Neutrophil (primary cell): Measurements from ENCODE around the gene C2CD4C.

Experiments used
- H3K27ac ChIP-seq: fragments of 200-600 bp; sonication (generic); 2 replicates; pipeline ENCODE4 v1.5.1; 2016; ENCODE audit warnings: mild to moderate bottlenecking, moderate library complexity
- H3K27me3 ChIP-seq: fragments of 200-600 bp; sonication (generic); 2 replicates; pipeline ENCODE4 v1.6.0; 2016; ENCODE audit warnings: mild to moderate bottlenecking
- H3K36me3 ChIP-seq: fragments of 200-600 bp; sonication (generic); 2 replicates; pipeline ENCODE4 v1.5.1; 2017
- H3K4me1 ChIP-seq, 2 experiments: fragments of 200-600 bp in 1 of 2; sonication (generic) in 1 of 2; 1 replicate in 1 of 2; 2 replicates in 1 of 2; pipeline versions ENCODE4 v1.5.1 to v1.6.1; 2013 to 2016; ENCODE audit warnings: low read depth in 1 of 2, low read length in 1 of 2, mild to moderate bottlenecking in 1 of 2, moderate library complexity in 1 of 2; ENCODE audit not compliant: control insufficient read depth in 1 of 2, insufficient read depth in 1 of 2
- H3K4me3 ChIP-seq, 2 experiments: fragments of 200-600 bp in 1 of 2; sonication (generic) in 1 of 2; 1 replicate in 1 of 2; 2 replicates in 1 of 2; pipeline ENCODE4 v1.5.1; 2013 to 2016; ENCODE audit warnings: low read depth in 1 of 2, low read length in 1 of 2, mild to moderate bottlenecking in 1 of 2, moderate library complexity in 1 of 2
- H3K9me3 ChIP-seq: fragments of 200-600 bp; sonication (generic); 2 replicates; pipeline ENCODE4 v1.5.1; 2016
- CTCF ChIP-seq: fragments of 200-600 bp; sonication (generic); IDR thresholded peaks from 2 replicates; pipeline ENCODE4 v1.5.1; 2016; ENCODE audit warnings: antibody characterized with exemption

The C2CD4C gene

GRCh38 chr19:377801-378581 is 31.0 kb downstream of the C2CD4C start:
- no peak overlapping the region for H3K27ac ChIP-seq
- TF ChIP-seq CTCF = no peak
- H3K36me3 ChIP-seq = no peaks in the 10 kb centered on the region
- peaks cover 13% of the 10 kb centered on the region for H3K27me3 ChIP-seq
- no peak overlapping the region for H3K4me3 ChIP-seq
- H3K4me1 ChIP-seq = no peaks in the 10 kb centered on the region
- no peaks in the 10 kb centered on the region for H3K9me3 ChIP-seq

- no peak overlapping the region for H3K4me3 ChIP-seq
Observed at GRCh38 chr19:376111-376470, 32.9 kb downstream of the C2CD4C start.

GRCh38 chr19:375395-376110 is 33.4 kb downstream of the C2CD4C start:
- H3K4me3 ChIP-seq = no peak overlapping the region
- H3K36me3 ChIP-seq = no peaks in the 10 kb centered on the region
- peaks cover 24% of the 10 kb centered on the region for H3K27me3 ChIP-seq
- no peaks in the 10 kb centered on the region for H3K9me3 ChIP-seq
- no peak overlapping the region for H3K27ac ChIP-seq
- no peaks in the 10 kb centered on the region for H3K4me1 ChIP-seq
- TF ChIP-seq CTCF = no peak

More at GRCh38 chr19:376111-376470, 32.9 kb downstream of the C2CD4C start:
- peaks cover 24% of the 10 kb centered on the region for H3K27me3 ChIP-seq
- no peak for TF ChIP-seq CTCF
- H3K27ac ChIP-seq = no peak overlapping the region
- no peaks in the 10 kb centered on the region for H3K9me3 ChIP-seq
- H3K4me1 ChIP-seq = no peaks in the 10 kb centered on the region
- no peaks in the 10 kb centered on the region for H3K36me3 ChIP-seq

GRCh38 chr19:374886-375235 is 34.1 kb downstream of the C2CD4C start:
- no peak for TF ChIP-seq CTCF
- no peaks in the 10 kb centered on the region for H3K4me1 ChIP-seq

GRCh38 chr19:374183-374885 is 34.6 kb downstream of the C2CD4C start:
- H3K27me3 ChIP-seq = peaks cover 24% of the 10 kb centered on the region

More at GRCh38 chr19:374886-375235, 34.1 kb downstream of the C2CD4C start:
- Histone ChIP-seq H3K27me3 (peaks cover 24% of the 10 kb centered on the region), H3K36me3 (no peaks in the 10 kb centered on the region), H3K9me3 (no peaks in the 10 kb centered on the region), H3K27ac (no peak overlapping the region), H3K4me3 (no peak overlapping the region)

More at GRCh38 chr19:374183-374885, 34.6 kb downstream of the C2CD4C start:
- Histone ChIP-seq H3K27ac (no peak overlapping the region), H3K36me3 (no peaks in the 10 kb centered on the region), H3K4me1 (no peaks in the 10 kb centered on the region), H3K9me3 (no peaks in the 10 kb centered on the region), H3K4me3 (no peak overlapping the region)
- TF ChIP-seq CTCF = no peak
